Measurements from ENCODE around the gene TTC27. TPM values are rescaled to one million over a fixed set of nuclear protein-coding genes. Genes with fewer than 3 reads are reported as not detected.

TTC27 gene
- polyA plus RNA-seq, 1 donor from 2014 or later: 11.1 TPM

- H2AFZ ChIP-seq (ENCODE audit: low read depth, low read length): no peak overlapping the region
- no peak overlapping the region for H3K27ac ChIP-seq (ENCODE audit: low read length)
Observed at GRCh38 chr2:32772638-32773447, 145.0 kb downstream of the TTC27 start.

GRCh38 chr2:32773448-32773808 is 145.6 kb downstream of the TTC27 start:
- H2AFZ ChIP-seq (ENCODE audit: low read depth, low read length): no peak overlapping the region
- H3F3A ChIP-seq (ENCODE audit: insufficient read depth, low read length, poor library complexity, severe bottlenecking): no peaks in the 10 kb centered on the region
- no peaks in the 10 kb centered on the region for H3K9me2 ChIP-seq (ENCODE audit: insufficient read depth, low read length)
- no peaks in the 10 kb centered on the region for H3K27me3 ChIP-seq (ENCODE audit: insufficient read depth, low read depth, low read length)
- H3K9ac ChIP-seq (ENCODE audit: low read length): no peak overlapping the region
- H3K9me3 ChIP-seq (ENCODE audit: low read length): no peaks in the 10 kb centered on the region
- H3K4me3 ChIP-seq (ENCODE audit: low read length): no peak overlapping the region
- H3K4me2 ChIP-seq (ENCODE audit: low read length): no peak overlapping the region
- H3K36me3 ChIP-seq (ENCODE audit: insufficient read depth, low read length): no peaks in the 10 kb centered on the region
- H3K27ac ChIP-seq (ENCODE audit: low read length): no peak overlapping the region
- H3K79me2 ChIP-seq (replicated peaks; ENCODE audit: insufficient read depth, low read length): no peaks in the 10 kb centered on the region
- no peak for TF ChIP-seq REST (IDR thresholded peaks at IDR 0.05; ENCODE audit: borderline replicate concordance)
- no peak for TF ChIP-seq TAF1 (IDR thresholded peaks at IDR 0.05; ENCODE audit: low read depth)
- no peak for TF ChIP-seq CTCF (IDR thresholded peaks at IDR 0.05; ENCODE audit: poor library complexity, severe bottlenecking)
- no peak for TF ChIP-seq EP300 (conservative IDR thresholded peaks at IDR 0.05; ENCODE audit: poor library complexity, severe bottlenecking)
- no peak for TF ChIP-seq SMC3 (conservative IDR thresholded peaks at IDR 0.05; ENCODE audit: poor library complexity)
- no peaks in the 10 kb centered on the region for H4K20me1 ChIP-seq (ENCODE audit: insufficient read depth)

More at GRCh38 chr2:32772638-32773447, 145.0 kb downstream of the TTC27 start:
- Histone ChIP-seq H3K4me3 (ENCODE audit: low read length) (no peak overlapping the region), H4K20me1 (ENCODE audit: insufficient read depth) (no peaks in the 10 kb centered on the region), H3K9me2 (ENCODE audit: insufficient read depth, low read length) (no peaks in the 10 kb centered on the region), H3K27me3 (ENCODE audit: insufficient read depth, low read depth, low read length) (no peaks in the 10 kb centered on the region), H3K9ac (ENCODE audit: low read length) (no peak overlapping the region), H3K9me3 (ENCODE audit: low read length) (no peaks in the 10 kb centered on the region), H3K4me2 (ENCODE audit: low read length) (no peak overlapping the region), H3K36me3 (ENCODE audit: insufficient read depth, low read length) (no peaks in the 10 kb centered on the region), H3F3A (ENCODE audit: insufficient read depth, low read length, poor library complexity, severe bottlenecking) (no peaks in the 10 kb centered on the region), H3K79me2 (replicated peaks; ENCODE audit: insufficient read depth, low read length) (no peaks in the 10 kb centered on the region)
- peak; percentile 97 for TF ChIP-seq RAD21 (conservative IDR thresholded peaks at IDR 0.05)
- no peak for TF ChIP-seq REST (IDR thresholded peaks at IDR 0.05; ENCODE audit: borderline replicate concordance)
- TF ChIP-seq SMC3 (conservative IDR thresholded peaks at IDR 0.05; ENCODE audit: poor library complexity): peak; percentile 99
- peak; percentile 96 for TF ChIP-seq CTCF (IDR thresholded peaks at IDR 0.05; ENCODE audit: poor library complexity, severe bottlenecking)
- TF ChIP-seq MXI1 (conservative IDR thresholded peaks at IDR 0.05; ENCODE audit: poor library complexity, severe bottlenecking): peak; percentile 24

Data from neural cell (in vitro differentiated cells).